ENCODE data around the gene FAM133A.
A peak's percentile ranks its signal among the peaks of the same experiment; 100 is the strongest.

FAM133A gene

GRCh38 chrX:93673869-93674271, at the start of gene FAM133A:
FAM133A (plus strand) TSS chrX:93674206; CDS start chrX:93709420, 35,214 bp downstream.
- DNase-seq = no peak

DNA sequence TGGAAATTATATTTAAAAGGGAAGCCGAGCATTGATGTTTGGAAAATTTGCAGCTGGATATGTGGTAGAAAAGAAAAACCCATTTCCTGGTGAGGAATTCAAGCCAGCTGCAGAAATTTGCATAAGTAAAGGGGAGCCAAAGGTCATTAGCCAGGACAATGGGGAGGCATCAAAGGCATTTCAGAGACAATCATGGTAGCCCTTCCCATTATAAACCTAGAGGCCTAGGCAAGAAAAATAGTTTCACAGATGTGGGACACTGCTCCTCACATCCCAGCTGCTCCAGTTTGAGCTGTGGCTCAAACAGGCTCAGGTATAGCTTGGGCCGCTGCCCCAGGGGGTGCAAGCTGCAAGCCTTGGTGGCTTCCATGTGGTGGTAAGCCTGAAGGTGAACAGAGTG, 36.4 kb upstream of the FAM133A start:
- DNase-seq = no peak

- no peak for DNase-seq
Measured at GRCh38 chrX:93649381-93649780, 24.6 kb upstream of the FAM133A start.

- no peak for DNase-seq
Measured at GRCh38 chrX:93660575-93660974, 13.4 kb upstream of the FAM133A start.

- peak; percentile 33 for DNase-seq
Measured at GRCh38 chrX:93673056-93673868, 744 bp upstream of the FAM133A start, which contains the start of gene NAP1L3. NAP1L3 (minus strand) TSS chrX:93673578; CDS start chrX:93673304, 274 bp downstream.

DNA sequence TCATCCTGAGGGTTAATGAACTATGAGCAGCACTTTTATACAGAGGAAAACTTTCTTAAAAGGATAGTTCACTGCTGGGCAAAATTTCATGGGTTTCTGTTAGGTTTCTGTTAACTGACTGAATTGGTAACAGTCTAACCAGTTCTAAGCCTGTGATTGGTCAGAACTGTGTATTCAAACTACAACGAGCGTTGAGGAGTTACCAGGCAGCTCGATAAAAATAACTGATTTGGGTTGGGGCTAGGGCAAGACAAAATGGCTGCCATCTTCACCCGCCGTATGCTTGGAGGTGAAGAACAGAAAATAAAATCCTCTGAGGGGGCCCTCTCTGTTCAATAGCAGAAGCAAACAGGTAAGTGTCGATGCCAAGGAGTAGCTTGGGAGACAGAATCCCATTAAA, 22.0 kb downstream of the FAM133A start:
- no peak for DNase-seq

- DNase-seq = no peak
Measured at GRCh38 chrX:93703701-93704100, 29.7 kb downstream of the FAM133A start.

GRCh38 chrX:93711076-93711475, 37.1 kb downstream of the FAM133A start:
- no peak for DNase-seq

GRCh38 chrX:93741811-93742210, 67.8 kb downstream of the FAM133A start:
- no peak for DNase-seq

- no peak for DNase-seq
Measured at GRCh38 chrX:93760163-93760562, 86.2 kb downstream of the FAM133A start.

Measured in CD4-positive, alpha-beta T cell treated with Interleukin-15 for 1 hour (primary cell).